ENCODE measurements around the gene ARHGAP29.
A peak's percentile ranks its signal among the peaks of the same experiment; 100 is the strongest.

Gene ARHGAP29

GRCh38 chr1:94237291-94238226 is at the start of gene ARHGAP29:
Gene ARHGAP29 (minus strand): TSS chr1:94237584. CDS start chr1:94231611, 5,973 bp downstream.
- no peak for TF ChIP-seq CTCF (IDR thresholded peaks at IDR 0.05; ENCODE audit: low read depth, low read length)
- peak; percentile 22 for DNase-seq (ENCODE audit: extremely low read depth, low read depth)

- DNase-seq (ENCODE audit: extremely low read depth, low read depth), result no peak
- TF ChIP-seq CTCF (IDR thresholded peaks at IDR 0.05; ENCODE audit: low read depth, low read length), result no peak
Observed at GRCh38 chr1:94286864-94287437, 49.6 kb upstream of the ARHGAP29 start.

- DNase-seq (ENCODE audit: extremely low read depth, low read depth), result no peak
- no peak for TF ChIP-seq CTCF (IDR thresholded peaks at IDR 0.05; ENCODE audit: low read depth, low read length)
Observed at GRCh38 chr1:94285031-94285654, 47.8 kb upstream of the ARHGAP29 start.

GRCh38 chr1:94284476-94284875 is 47.1 kb upstream of the ARHGAP29 start:
- TF ChIP-seq CTCF (IDR thresholded peaks at IDR 0.05; ENCODE audit: low read depth, low read length), result no peak
- no peak for DNase-seq (ENCODE audit: extremely low read depth, low read depth)

- no peak for DNase-seq (ENCODE audit: extremely low read depth, low read depth)
- no peak for TF ChIP-seq CTCF (IDR thresholded peaks at IDR 0.05; ENCODE audit: low read depth, low read length)
Observed at GRCh38 chr1:94283462-94283861, 46.1 kb upstream of the ARHGAP29 start.

GRCh38 chr1:94282143-94282711 is 44.8 kb upstream of the ARHGAP29 start:
- DNase-seq (ENCODE audit: extremely low read depth, low read depth), result no peak
- TF ChIP-seq CTCF (IDR thresholded peaks at IDR 0.05; ENCODE audit: low read depth, low read length), result no peak
